Fibroblast of lung (primary cell): ENCODE data around the gene FZD2. TPM values are rescaled to one million over a fixed set of nuclear protein-coding genes. Genes with fewer than 3 reads are reported as not detected.
A peak's percentile ranks its signal among the peaks of the same experiment; 100 is the strongest.

ENCODE experiments used
- DNase-seq, 2 donors: peaks; one replicate each; pipeline versions ENCODE4 v3.0.0 to v3.0.0-alpha.2; 2010; ENCODE audit warnings: low read depth in 2 of 2
- H2AFZ ChIP-seq: 2 replicates; pipeline ENCODE4 v1.5.1; 2012; ENCODE audit warnings: low read length, control low read depth, inconsistent platforms
- H3K27ac ChIP-seq: 2 replicates; pipeline ENCODE4 v1.5.1; 2011; ENCODE audit warnings: low read length, control low read depth; ENCODE audit not compliant: insufficient read depth
- H3K27me3 ChIP-seq: 2 replicates; pipeline ENCODE4 v1.5.1; 2011; ENCODE audit warnings: mild to moderate bottlenecking, low read length; ENCODE audit not compliant: control insufficient read depth, insufficient read depth
- H3K36me3 ChIP-seq: 2 replicates; pipeline ENCODE4 v1.5.1; 2011; ENCODE audit warnings: low read length; ENCODE audit not compliant: control insufficient read depth, insufficient read depth
- H3K4me1 ChIP-seq: 2 replicates; pipeline ENCODE4 v1.5.1; 2011; ENCODE audit warnings: low read length; ENCODE audit not compliant: control insufficient read depth, insufficient read depth; ENCODE audit errors: extremely low read depth
- H3K4me2 ChIP-seq: 2 replicates; pipeline ENCODE4 v1.5.1; 2011; ENCODE audit warnings: low read length, control low read depth; ENCODE audit not compliant: insufficient read depth; ENCODE audit errors: extremely low read depth
- H3K4me3 ChIP-seq, 4 experiments: fragments of 200-600 bp in 1 of 4; sonication (generic) in 1 of 4; replicated peaks in 1 of 4; 2 replicates each; pipeline ENCODE4 v1.5.1; 2011 to 2016; ENCODE audit warnings: low read length in 4 of 4, low read depth in 3 of 4, mild to moderate bottlenecking in 3 of 4, control low read depth in 2 of 4, inconsistent platforms in 1 of 4, mixed read lengths in 1 of 4; ENCODE audit not compliant: insufficient read depth in 1 of 4; ENCODE audit errors: control extremely low read depth in 1 of 4
- H3K79me2 ChIP-seq: 2 replicates; pipeline ENCODE4 v1.5.1; 2012; ENCODE audit warnings: mild to moderate bottlenecking, low read length, inconsistent platforms; ENCODE audit not compliant: control insufficient read depth, insufficient read depth
- H3K9ac ChIP-seq: 2 replicates; pipeline ENCODE4 v1.5.1; 2011; ENCODE audit warnings: mild to moderate bottlenecking, low read length, control low read depth; ENCODE audit not compliant: insufficient read depth
- H3K9me3 ChIP-seq: 2 replicates; pipeline ENCODE4 v1.5.1; 2012; ENCODE audit warnings: low read depth, low read length; ENCODE audit not compliant: control insufficient read depth, insufficient read depth
- H4K20me1 ChIP-seq: 2 replicates; pipeline ENCODE4 v1.5.1; 2011; ENCODE audit warnings: low read length; ENCODE audit not compliant: control insufficient read depth, insufficient read depth; ENCODE audit errors: extremely low read depth
- CTCF ChIP-seq, 2 donors: IDR thresholded peaks in 1 of 2; conservative IDR thresholded peaks in 1 of 2; 1 replicate in 1 of 2; 2 replicates in 1 of 2; pipeline ENCODE4 v1.5.1; 2011 to 2012; ENCODE audit warnings: low read length in 2 of 2, control low read depth in 1 of 2, inconsistent platforms in 1 of 2, low read depth in 1 of 2, mild to moderate bottlenecking in 1 of 2
- EZH2 ChIP-seq: IDR thresholded peaks from 2 replicates; pipeline ENCODE4 v1.5.1; 2012; ENCODE audit warnings: low read length, control low read depth, mild to moderate bottlenecking; ENCODE audit errors: missing control alignments
- polyA plus RNA-seq, 2 donors: library from polyadenylated mRNA; depleted of rRNA in 1 of 2; stranded (reverse) in 1 of 2; unstranded in 1 of 2; fragments of >200 nt; gene quantifications; 2 replicates each; pipeline ENCODE4 v1.2.1, GENCODE V29; 2011 to 2012; ENCODE audit warnings: missing spikeins in 1 of 2
- total RNA-seq: library from RNA; depleted of rRNA; stranded (reverse); fragments of >200 nt; gene quantifications from 2 replicates; pipeline ENCODE4 v1.2.1, GENCODE V29; 2014

Gene FZD2
- total and polyA plus RNA-seq, 2 donors (not counting 1 experiment from before 2014, with no cell fraction given), result 20.3 to 23.2 TPM

- H4K20me1 ChIP-seq, result no peaks in the 10 kb centered on the region
- H3K4me2 ChIP-seq, result no peak overlapping the region
- H3K79me2 ChIP-seq, result no peaks in the 10 kb centered on the region
- H3K36me3 ChIP-seq, result no peaks in the 10 kb centered on the region
- H3K4me1 ChIP-seq, result peaks cover 9% of the 10 kb centered on the region
- peak in 1 of 2 donors; percentile 62 for DNase-seq
- no peaks in the 10 kb centered on the region for H3K9me3 ChIP-seq
- no peak overlapping the region for H3K27ac ChIP-seq
- H3K4me3 ChIP-seq, result no peak overlapping the region
- peak overlapping the region; percentile 31 for H2AFZ ChIP-seq
- TF ChIP-seq CTCF (conservative IDR thresholded peaks at IDR 0.05 in 1 of 2, IDR thresholded peaks at IDR 0.05 in 1 of 2; ENCODE audit: low read depth in 1 of 2, low read length in 2 of 2), result no peak
- no peak for TF ChIP-seq EZH2
- no peaks in the 10 kb centered on the region for H3K27me3 ChIP-seq
- H3K9ac ChIP-seq, result no peak overlapping the region
Measured at GRCh38 chr17:44552361-44552760, 4.9 kb upstream of the FZD2 start.

GRCh38 chr17:44555099-44555498 is 2.2 kb upstream of the FZD2 start:
- DNase-seq, result no peak
- H3K79me2 ChIP-seq, result peaks cover 21% of the 10 kb centered on the region
- H3K9ac ChIP-seq, result no peak overlapping the region
- H3K4me3 ChIP-seq, result no peak overlapping the region
- H3K36me3 ChIP-seq, result peaks cover 5% of the 10 kb centered on the region
- H3K4me2 ChIP-seq, result no peak overlapping the region
- peaks cover 2% of the 10 kb centered on the region for H3K9me3 ChIP-seq
- H2AFZ ChIP-seq, result peak overlapping the region; percentile 47
- H3K27me3 ChIP-seq, result no peaks in the 10 kb centered on the region
- no peak overlapping the region for H3K27ac ChIP-seq
- peaks cover 9% of the 10 kb centered on the region for H3K4me1 ChIP-seq
- no peaks in the 10 kb centered on the region for H4K20me1 ChIP-seq
- no peak for TF ChIP-seq EZH2
- TF ChIP-seq CTCF (conservative IDR thresholded peaks at IDR 0.05 in 1 of 2, IDR thresholded peaks at IDR 0.05 in 1 of 2; ENCODE audit: low read depth in 1 of 2, low read length in 2 of 2), result no peak

GRCh38 chr17:44556166-44556831 is 985 bp upstream of the FZD2 start:
- Histone ChIP-seq H3K27me3 (no peaks in the 10 kb centered on the region), H2AFZ (peak overlapping the region; percentile 4), H3K9ac (peak overlapping the region; percentile 72), H3K79me2 (peaks cover 21% of the 10 kb centered on the region), H3K4me3 (peak overlapping the region; percentile 49 to 75 (median 72)), H4K20me1 (no peaks in the 10 kb centered on the region), H3K4me1 (peaks cover 9% of the 10 kb centered on the region), H3K4me2 (peak overlapping the region; percentile 87), H3K27ac (peak overlapping the region; percentile 83), H3K9me3 (peaks cover 2% of the 10 kb centered on the region), H3K36me3 (peaks cover 5% of the 10 kb centered on the region)
- peak; percentile 72 to 80 for DNase-seq
- TF ChIP-seq CTCF (conservative IDR thresholded peaks at IDR 0.05 in 1 of 2, IDR thresholded peaks at IDR 0.05 in 1 of 2; ENCODE audit: low read depth in 1 of 2, low read length in 2 of 2), result no peak
- no peak for TF ChIP-seq EZH2
